Liver (tissue), 9 donors: ENCODE results near the gene TRIM32. TPM values are rescaled to one million over a fixed set of nuclear protein-coding genes. Genes with fewer than 3 reads are reported as not detected.

Source experiments
- DNase-seq: peaks from one replicate; pipeline ENCODE4 v3.0.0-alpha.2; 2017; ENCODE audit warnings: low spot score
- H3K27ac ChIP-seq, 2 donors: one replicate each; pipeline ENCODE4 v1.7.0; 2013; ENCODE audit warnings: inconsistent platforms in 2 of 2, low read length in 2 of 2, control low read depth in 1 of 2, low read depth in 1 of 2, mild to moderate bottlenecking in 1 of 2
- H3K27me3 ChIP-seq, 4 donors: one replicate each; pipeline versions ENCODE4 v1.6.1 to v1.7.0; 2013; ENCODE audit warnings: low read length in 3 of 4, inconsistent platforms in 1 of 4, mild to moderate bottlenecking in 1 of 4, moderate library complexity in 1 of 4; ENCODE audit not compliant: control insufficient read depth in 4 of 4, insufficient read depth in 4 of 4
- H3K36me3 ChIP-seq, 4 donors: one replicate each; pipeline versions ENCODE4 v1.6.1 to v1.7.0; 2013; ENCODE audit warnings: low read length in 3 of 4, mild to moderate bottlenecking in 3 of 4, low read depth in 1 of 4, moderate library complexity in 1 of 4; ENCODE audit not compliant: control insufficient read depth in 4 of 4, insufficient read depth in 3 of 4
- H3K4me1 ChIP-seq, 4 donors: one replicate each; pipeline versions ENCODE4 v1.6.1 to v1.7.0; 2013; ENCODE audit warnings: low read length in 3 of 4, mild to moderate bottlenecking in 3 of 4, moderate library complexity in 1 of 4; ENCODE audit not compliant: control insufficient read depth in 4 of 4, insufficient read depth in 4 of 4
- H3K4me3 ChIP-seq, 3 donors: one replicate each; pipeline versions ENCODE4 v1.6.1 to v1.7.0; 2013; ENCODE audit warnings: low read length in 3 of 3, control low read depth in 1 of 3, low read depth in 1 of 3, mild to moderate bottlenecking in 1 of 3
- H3K9ac ChIP-seq, 2 donors: one replicate each; pipeline ENCODE4 v1.7.0; 2013; ENCODE audit warnings: low read length in 2 of 2, mild to moderate bottlenecking in 2 of 2, moderate library complexity in 2 of 2, control low read depth in 1 of 2, low read depth in 1 of 2
- H3K9me3 ChIP-seq, 4 donors: one replicate each; pipeline versions ENCODE4 v1.6.1 to v1.7.0; 2013; ENCODE audit warnings: low read length in 3 of 4; ENCODE audit not compliant: control insufficient read depth in 4 of 4
- EGR1 ChIP-seq, 2 donors: IDR thresholded peaks; 2 replicates each; pipeline ENCODE4 v1.6.1; 2016 to 2018; ENCODE audit warnings: antibody characterized with exemption in 2 of 2, low read depth in 2 of 2
- FOXA1 ChIP-seq: IDR thresholded peaks from 2 replicates; pipeline ENCODE4 v1.6.1; 2016; ENCODE audit warnings: antibody characterized with exemption
- FOXA2 ChIP-seq: IDR thresholded peaks from 2 replicates; pipeline ENCODE4 v1.6.1; 2016; ENCODE audit warnings: antibody characterized with exemption
- GABPA ChIP-seq, 2 donors: IDR thresholded peaks in 1 of 2; conservative IDR thresholded peaks in 1 of 2; 2 replicates each; pipeline ENCODE4 v1.6.1; 2016; ENCODE audit warnings: antibody characterized with exemption in 2 of 2, mild to moderate bottlenecking in 1 of 2, moderate library complexity in 1 of 2
- NR2F2 ChIP-seq: IDR thresholded peaks from 2 replicates; pipeline ENCODE4 v1.6.1; 2016; ENCODE audit warnings: antibody characterized with exemption
- RAD21 ChIP-seq, 2 donors: IDR thresholded peaks; 2 replicates each; pipeline ENCODE4 v1.6.1; 2016; ENCODE audit warnings: antibody characterized with exemption in 2 of 2, mild to moderate bottlenecking in 2 of 2
- RXRA ChIP-seq, 2 donors: IDR thresholded peaks; 2 replicates each; pipeline ENCODE4 v1.6.1; 2017 to 2018; ENCODE audit warnings: antibody characterized with exemption in 2 of 2, mild to moderate bottlenecking in 1 of 2
- SP1 ChIP-seq: IDR thresholded peaks from 2 replicates; pipeline ENCODE4 v1.6.1; 2018; ENCODE audit warnings: antibody characterized with exemption, mild to moderate bottlenecking
- TAF1 ChIP-seq: conservative IDR thresholded peaks from 2 replicates; pipeline ENCODE4 v1.6.1; 2016; ENCODE audit warnings: antibody characterized with exemption, mild to moderate bottlenecking
- YY1 ChIP-seq: IDR thresholded peaks from 2 replicates; pipeline ENCODE4 v1.6.1; 2016; ENCODE audit warnings: antibody characterized with exemption, mild to moderate bottlenecking
- WGBS: extraction: QIAGEN DNeasy Blood & Tissue Kit; methylation state at CpG from one replicate; pipeline ENCODE4 v1.1.7; 2013; 5-methylcytosine and 5-hydroxymethylcytosine counted together
- polyA plus RNA-seq, 2 donors: library from polyadenylated mRNA; stranded (reverse) in 1 of 2; unstranded in 1 of 2; fragments of 200-250 nt in 1 of 2; fragments of >200 nt in 1 of 2; fragmentation: Nextera tagmentation in 1 of 2; extraction: Ambion mirVana in 1 of 2; gene quantifications; one replicate each; pipeline versions ENCODE4 v1.2.1 to v1.2.3, GENCODE V29; 2013 to 2015
- total RNA-seq, 2 donors: library from RNA; depleted of rRNA; stranded (reverse); fragments of >200 nt; gene quantifications; one replicate each; pipeline ENCODE4 v1.2.3, GENCODE V29; 2014
- TF ChIP-seq, protein P1 (sequence below): IDR thresholded peaks from 2 replicates; pipeline ENCODE4 v1.6.1; 2016; ENCODE audit warnings: antibody characterized with exemption, mild to moderate bottlenecking
- TF ChIP-seq, protein P2 (sequence below): fragments of 150-350 bp; IDR thresholded peaks from 2 replicates; pipeline ENCODE4 v1.5.1; 2017; ENCODE audit warnings: improper control_type of control experiment, low read depth, low read length; ENCODE audit not compliant: missing input control
- TF ChIP-seq, protein P3 (sequence below): IDR thresholded peaks from 2 replicates; pipeline ENCODE4 v1.6.1; 2016; ENCODE audit warnings: antibody characterized with exemption
- TF ChIP-seq, protein P4 (sequence below): IDR thresholded peaks from 2 replicates; pipeline ENCODE4 v1.6.1; 2016; ENCODE audit warnings: antibody characterized with exemption
- TF ChIP-seq, protein P5 (sequence below): IDR thresholded peaks from 2 replicates; pipeline ENCODE4 v1.6.1; 2016; ENCODE audit warnings: antibody characterized with exemption
- donor health status: healthy.
- donor health status: healthy.
- donor health status: healthy.
- donor health status: healthy.
- donor health status: healthy.

Gene TRIM32
- total and polyA plus RNA-seq, 4 donors, result 3.0 to 5.9 (median 3.5) TPM

DNA sequence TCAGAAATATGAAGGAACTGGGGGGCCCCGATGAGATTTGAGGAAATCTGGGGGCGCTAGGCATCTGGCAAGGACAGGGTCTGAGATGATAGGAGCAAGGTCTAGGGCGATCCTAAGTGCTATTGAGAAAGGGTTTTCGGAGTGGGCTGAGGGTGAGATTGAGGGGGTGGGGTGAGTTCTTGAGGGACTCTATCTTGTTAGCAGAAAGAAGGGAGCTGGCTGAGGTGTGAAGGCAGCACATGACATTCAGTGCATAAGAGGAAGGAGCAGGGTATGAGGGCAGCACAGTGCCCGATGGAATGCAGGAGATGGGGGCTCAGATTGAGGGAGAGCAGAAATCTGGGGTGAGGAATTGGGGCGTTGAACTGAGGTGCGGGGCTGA, 640 bp downstream of the TRIM32 start:
- peaks cover 6 to 28% (median 20%) of the 10 kb centered on the region in 4 donors for H3K4me1 ChIP-seq
- TF ChIP-seq FOXA2 (no peak), YY1 (no peak), RAD21 (IDR thresholded peaks at IDR 0.05) (no peak), NR2F2 (no peak), TAF1 (no peak), FOXA1 (no peak)
- TF ChIP-seq, protein P1, sequence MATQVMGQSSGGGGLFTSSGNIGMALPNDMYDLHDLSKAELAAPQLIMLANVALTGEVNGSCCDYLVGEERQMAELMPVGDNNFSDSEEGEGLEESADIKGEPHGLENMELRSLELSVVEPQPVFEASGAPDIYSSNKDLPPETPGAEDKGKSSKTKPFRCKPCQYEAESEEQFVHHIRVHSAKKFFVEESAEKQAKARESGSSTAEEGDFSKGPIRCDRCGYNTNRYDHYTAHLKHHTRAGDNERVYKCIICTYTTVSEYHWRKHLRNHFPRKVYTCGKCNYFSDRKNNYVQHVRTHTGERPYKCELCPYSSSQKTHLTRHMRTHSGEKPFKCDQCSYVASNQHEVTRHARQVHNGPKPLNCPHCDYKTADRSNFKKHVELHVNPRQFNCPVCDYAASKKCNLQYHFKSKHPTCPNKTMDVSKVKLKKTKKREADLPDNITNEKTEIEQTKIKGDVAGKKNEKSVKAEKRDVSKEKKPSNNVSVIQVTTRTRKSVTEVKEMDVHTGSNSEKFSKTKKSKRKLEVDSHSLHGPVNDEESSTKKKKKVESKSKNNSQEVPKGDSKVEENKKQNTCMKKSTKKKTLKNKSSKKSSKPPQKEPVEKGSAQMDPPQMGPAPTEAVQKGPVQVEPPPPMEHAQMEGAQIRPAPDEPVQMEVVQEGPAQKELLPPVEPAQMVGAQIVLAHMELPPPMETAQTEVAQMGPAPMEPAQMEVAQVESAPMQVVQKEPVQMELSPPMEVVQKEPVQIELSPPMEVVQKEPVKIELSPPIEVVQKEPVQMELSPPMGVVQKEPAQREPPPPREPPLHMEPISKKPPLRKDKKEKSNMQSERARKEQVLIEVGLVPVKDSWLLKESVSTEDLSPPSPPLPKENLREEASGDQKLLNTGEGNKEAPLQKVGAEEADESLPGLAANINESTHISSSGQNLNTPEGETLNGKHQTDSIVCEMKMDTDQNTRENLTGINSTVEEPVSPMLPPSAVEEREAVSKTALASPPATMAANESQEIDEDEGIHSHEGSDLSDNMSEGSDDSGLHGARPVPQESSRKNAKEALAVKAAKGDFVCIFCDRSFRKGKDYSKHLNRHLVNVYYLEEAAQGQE, result no peak
- TF ChIP-seq, protein P2, sequence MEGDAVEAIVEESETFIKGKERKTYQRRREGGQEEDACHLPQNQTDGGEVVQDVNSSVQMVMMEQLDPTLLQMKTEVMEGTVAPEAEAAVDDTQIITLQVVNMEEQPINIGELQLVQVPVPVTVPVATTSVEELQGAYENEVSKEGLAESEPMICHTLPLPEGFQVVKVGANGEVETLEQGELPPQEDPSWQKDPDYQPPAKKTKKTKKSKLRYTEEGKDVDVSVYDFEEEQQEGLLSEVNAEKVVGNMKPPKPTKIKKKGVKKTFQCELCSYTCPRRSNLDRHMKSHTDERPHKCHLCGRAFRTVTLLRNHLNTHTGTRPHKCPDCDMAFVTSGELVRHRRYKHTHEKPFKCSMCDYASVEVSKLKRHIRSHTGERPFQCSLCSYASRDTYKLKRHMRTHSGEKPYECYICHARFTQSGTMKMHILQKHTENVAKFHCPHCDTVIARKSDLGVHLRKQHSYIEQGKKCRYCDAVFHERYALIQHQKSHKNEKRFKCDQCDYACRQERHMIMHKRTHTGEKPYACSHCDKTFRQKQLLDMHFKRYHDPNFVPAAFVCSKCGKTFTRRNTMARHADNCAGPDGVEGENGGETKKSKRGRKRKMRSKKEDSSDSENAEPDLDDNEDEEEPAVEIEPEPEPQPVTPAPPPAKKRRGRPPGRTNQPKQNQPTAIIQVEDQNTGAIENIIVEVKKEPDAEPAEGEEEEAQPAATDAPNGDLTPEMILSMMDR, result no peak
- TF ChIP-seq, protein P3, sequence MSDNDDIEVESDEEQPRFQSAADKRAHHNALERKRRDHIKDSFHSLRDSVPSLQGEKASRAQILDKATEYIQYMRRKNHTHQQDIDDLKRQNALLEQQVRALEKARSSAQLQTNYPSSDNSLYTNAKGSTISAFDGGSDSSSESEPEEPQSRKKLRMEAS, result no peak
- TF ChIP-seq, protein P4, sequence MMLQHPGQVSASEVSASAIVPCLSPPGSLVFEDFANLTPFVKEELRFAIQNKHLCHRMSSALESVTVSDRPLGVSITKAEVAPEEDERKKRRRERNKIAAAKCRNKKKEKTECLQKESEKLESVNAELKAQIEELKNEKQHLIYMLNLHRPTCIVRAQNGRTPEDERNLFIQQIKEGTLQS, result no peak
- peak overlapping the region in 1 of 2 donors; percentile 71 for H3K9ac ChIP-seq
- no peaks in the 10 kb centered on the region for H3K36me3 ChIP-seq
- DNase-seq, result no peak
- no peak overlapping the region for H3K27ac ChIP-seq
- WGBS, result 16% methylated on average over 7 of the region's 7 CpGs
- no peaks in the 10 kb centered on the region for H3K27me3 ChIP-seq
- peak overlapping the region; percentile 67 to 94 (median 80) for H3K4me3 ChIP-seq
- H3K9me3 ChIP-seq, result no peaks in the 10 kb centered on the region

DNA sequence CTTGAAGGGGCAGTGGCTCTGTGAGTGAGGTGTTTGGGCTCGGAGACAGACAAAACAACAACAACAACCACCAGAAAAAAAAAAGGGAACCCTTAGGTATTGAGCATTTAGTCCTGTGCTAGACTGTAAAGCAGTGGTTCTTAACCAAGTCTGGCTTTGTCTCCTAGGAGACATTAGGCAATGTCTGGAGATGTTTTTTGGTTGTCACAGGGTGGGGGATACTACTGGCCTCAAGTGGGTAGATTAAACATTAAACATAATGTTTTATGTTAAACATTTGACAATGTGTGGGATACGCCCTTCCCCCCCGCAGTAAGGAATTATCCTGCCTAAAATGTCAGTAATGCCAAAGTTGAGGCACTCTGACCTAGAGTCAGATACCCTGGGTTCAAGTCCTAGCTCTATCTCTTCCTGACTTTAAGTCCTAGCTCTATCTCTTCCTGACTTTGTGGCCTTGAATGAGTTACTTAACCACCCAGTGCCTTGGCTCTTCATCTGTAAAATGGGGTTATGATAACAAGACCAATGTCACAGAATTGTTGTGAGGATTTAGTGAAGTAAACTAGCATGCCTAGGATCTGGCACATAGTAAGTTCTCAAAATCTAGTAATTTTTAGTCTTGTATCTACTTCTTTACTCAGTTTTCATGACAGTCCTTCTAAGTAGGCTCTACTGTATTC, 1.8 kb downstream of the TRIM32 start:
- H3K36me3 ChIP-seq, result no peaks in the 10 kb centered on the region
- 86% methylated on average over 3 of the region's 3 CpGs for WGBS
- no peak for DNase-seq
- H3K9ac ChIP-seq, result no peak overlapping the region
- H3K27ac ChIP-seq, result no peak overlapping the region
- no peak overlapping the region for H3K4me3 ChIP-seq
- no peaks in the 10 kb centered on the region for H3K27me3 ChIP-seq
- TF ChIP-seq, protein P5, sequence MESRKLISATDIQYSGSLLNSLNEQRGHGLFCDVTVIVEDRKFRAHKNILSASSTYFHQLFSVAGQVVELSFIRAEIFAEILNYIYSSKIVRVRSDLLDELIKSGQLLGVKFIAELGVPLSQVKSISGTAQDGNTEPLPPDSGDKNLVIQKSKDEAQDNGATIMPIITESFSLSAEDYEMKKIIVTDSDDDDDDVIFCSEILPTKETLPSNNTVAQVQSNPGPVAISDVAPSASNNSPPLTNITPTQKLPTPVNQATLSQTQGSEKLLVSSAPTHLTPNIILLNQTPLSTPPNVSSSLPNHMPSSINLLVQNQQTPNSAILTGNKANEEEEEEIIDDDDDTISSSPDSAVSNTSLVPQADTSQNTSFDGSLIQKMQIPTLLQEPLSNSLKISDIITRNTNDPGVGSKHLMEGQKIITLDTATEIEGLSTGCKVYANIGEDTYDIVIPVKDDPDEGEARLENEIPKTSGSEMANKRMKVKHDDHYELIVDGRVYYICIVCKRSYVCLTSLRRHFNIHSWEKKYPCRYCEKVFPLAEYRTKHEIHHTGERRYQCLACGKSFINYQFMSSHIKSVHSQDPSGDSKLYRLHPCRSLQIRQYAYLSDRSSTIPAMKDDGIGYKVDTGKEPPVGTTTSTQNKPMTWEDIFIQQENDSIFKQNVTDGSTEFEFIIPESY, result no peak
- TF ChIP-seq RXRA (IDR thresholded peaks at IDR 0.05), result no peak
- TF ChIP-seq FOXA1, result no peak
- TF ChIP-seq NR2F2, result no peak
- TF ChIP-seq SP1, result no peak
- TF ChIP-seq, protein P3, result no peak
- no peak for TF ChIP-seq EGR1 (IDR thresholded peaks at IDR 0.05; ENCODE audit: low read depth in 2 of 2)
- TF ChIP-seq, protein P4, result no peak
- TF ChIP-seq GABPA (IDR thresholded peaks at IDR 0.05 in 1 of 2, conservative IDR thresholded peaks at IDR 0.05 in 1 of 2), result no peak
- TF ChIP-seq YY1, result no peak
- TF ChIP-seq TAF1, result no peak
- TF ChIP-seq, protein P1, result no peak
- no peak for TF ChIP-seq RAD21 (IDR thresholded peaks at IDR 0.05)
- H3K9me3 ChIP-seq, result no peaks in the 10 kb centered on the region
- H3K4me1 ChIP-seq, result peaks cover 6 to 28% (median 20%) of the 10 kb centered on the region in 4 donors
